ENCODE data around the gene RPS5. TPM values are rescaled to one million over a fixed set of nuclear protein-coding genes. Genes with fewer than 3 reads are reported as not detected.
"Not testable (repeated sequence)": the region's sequence is repeated elsewhere in the genome, so short reads cannot be mapped to it uniquely, and the experiment has no call there.

Gene RPS5
- total RNA-seq, 1 donor from 2014 or later, result 1,223 TPM

GRCh38 chr19:58385891-58386575 lies 1.0 kb upstream of the RPS5 start:
- peak; percentile 5 for ATAC-seq

- no peak for ATAC-seq
Measured at GRCh38 chr19:58387338-58388174, 487 bp downstream of the RPS5 start.

- ATAC-seq, result no peak
Measured at GRCh38 chr19:58388175-58388526, 1.1 kb downstream of the RPS5 start.

GRCh38 chr19:58392945-58393724 lies 6.1 kb downstream of the RPS5 start:
- no peak for ATAC-seq

GRCh38 chr19:58393725-58394033 lies 6.6 kb downstream of the RPS5 start:
- ATAC-seq, result no peak

- peak; percentile 62 for ATAC-seq
Measured at GRCh38 chr19:58394821-58395219, 7.8 kb downstream of the RPS5 start.

- peak; percentile 90 for ATAC-seq
Measured at GRCh38 chr19:58395220-58395978, 8.3 kb downstream of the RPS5 start, which contains the start of gene RNF225. TSS of gene RNF225 (plus strand) at chr19:58395656. CDS start at chr19:58396090, 434 bp downstream.

- peak; percentile 1 for ATAC-seq
Measured at GRCh38 chr19:58395979-58396627, 9.0 kb downstream of the RPS5 start.

GRCh38 chr19:58396691-58397532 lies 9.8 kb downstream of the RPS5 start:
- ATAC-seq, result no peak

GRCh38 chr19:58397533-58398037 lies 10.5 kb downstream of the RPS5 start:
- ATAC-seq, result no peak

- ATAC-seq, result no peak
Measured at GRCh38 chr19:58398087-58398486, 11.0 kb downstream of the RPS5 start.

- no peak for ATAC-seq
Measured at GRCh38 chr19:58398545-58398944, 11.5 kb downstream of the RPS5 start.

GRCh38 chr19:58399903-58400302 lies 12.8 kb downstream of the RPS5 start:
- no peak for ATAC-seq

GRCh38 chr19:58400316-58400915 lies 13.3 kb downstream of the RPS5 start:
- no peak for ATAC-seq

GRCh38 chr19:58400916-58401839 lies 14.1 kb downstream of the RPS5 start:
- ATAC-seq, result peak; percentile 97

GRCh38 chr19:58401840-58402421 lies 14.9 kb downstream of the RPS5 start:
- ATAC-seq, result no peak

- not testable (repeated sequence) for ATAC-seq
Measured at GRCh38 chr19:58403920-58404478, 16.9 kb downstream of the RPS5 start.
